GM21526 (cell line): ENCODE data around the gene HUNK.
"Not testable (repeated sequence)": the region's sequence is repeated elsewhere in the genome, so short reads cannot be mapped to it uniquely, and the experiment has no call there.

ENCODE experiments used
- ATAC-seq: cut with Tn5 transposase; IDR thresholded peaks from one replicate; pipeline ENCODE4 v1.9.1; 2021; ENCODE audit warnings: moderate library complexity; ENCODE audit not compliant: unreplicated experiment, low FRiP score

HUNK gene

GRCh38 chr21:31872452-31873274 is at the start of gene HUNK:
TSS of gene HUNK (plus strand) at chr21:31873020. CDS start at chr21:31873675, 655 bp downstream.
- no peak for ATAC-seq

GRCh38 chr21:31829736-31830472 is 42.9 kb upstream of the HUNK start:
- ATAC-seq = no peak

DNA sequence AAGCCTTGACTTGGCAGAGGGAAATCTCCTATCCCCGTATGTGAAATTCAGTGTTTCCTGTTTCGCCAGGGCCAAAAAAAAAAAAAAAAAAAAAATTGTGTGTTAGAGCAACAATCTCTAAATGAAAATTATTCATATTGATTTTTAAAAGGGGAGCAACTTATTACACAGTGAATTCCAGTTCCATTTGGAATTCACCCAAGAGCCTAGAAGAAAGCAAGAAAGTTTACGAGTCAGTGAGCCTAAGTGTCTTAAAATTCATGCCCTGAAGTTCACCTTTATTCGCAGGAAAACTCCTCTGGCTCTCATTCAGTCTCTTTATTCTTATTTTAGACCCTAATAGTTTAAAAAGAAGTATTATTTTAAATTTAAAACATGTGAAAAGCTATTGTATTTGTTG is 42.1 kb upstream of the HUNK start:
- no peak for ATAC-seq

GRCh38 chr21:31837041-31837440 is 35.8 kb upstream of the HUNK start:
- no peak for ATAC-seq

GRCh38 chr21:31837618-31838390 is 35.0 kb upstream of the HUNK start:
- ATAC-seq = no peak

DNA sequence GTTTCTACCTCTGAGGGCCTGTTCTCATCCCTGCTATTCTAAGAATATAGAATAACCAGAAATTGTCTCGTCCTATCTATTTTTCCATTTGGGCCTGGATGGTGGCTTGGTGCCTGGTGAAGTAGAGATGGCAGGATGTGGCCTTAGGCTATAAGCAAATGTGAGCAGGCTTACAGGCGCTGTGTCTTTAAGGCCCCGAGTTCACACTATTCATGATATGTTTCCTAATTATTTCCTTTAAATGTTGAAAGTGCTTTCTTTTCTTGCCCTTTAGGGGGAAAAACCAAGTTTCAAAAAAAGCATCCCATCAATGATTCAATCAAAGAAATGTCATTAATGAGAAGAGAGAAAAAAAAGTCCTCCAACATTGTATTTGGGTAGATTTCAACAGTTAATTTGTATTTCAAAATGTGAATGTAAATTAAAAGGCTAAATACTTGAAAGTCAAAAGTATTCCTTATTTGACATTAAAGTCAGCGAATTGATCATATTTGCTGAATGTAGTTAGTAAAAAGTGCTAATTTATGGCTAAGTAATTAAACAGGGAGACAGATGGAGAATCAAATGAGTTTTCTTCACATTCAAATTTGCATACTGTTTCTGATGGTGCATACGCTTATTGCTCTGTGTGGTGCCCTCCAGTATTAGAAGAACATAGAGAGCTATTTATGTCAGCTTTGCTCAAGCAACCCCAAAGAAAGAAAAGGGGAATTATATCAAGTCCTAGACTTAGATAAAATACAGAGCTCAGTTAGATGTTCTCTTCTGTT is 34.0 kb upstream of the HUNK start:
- no peak for ATAC-seq

- ATAC-seq = no peak
These were observed 28.6 kb upstream of the HUNK start for GRCh38 chr21:31844206-31844605.

DNA sequence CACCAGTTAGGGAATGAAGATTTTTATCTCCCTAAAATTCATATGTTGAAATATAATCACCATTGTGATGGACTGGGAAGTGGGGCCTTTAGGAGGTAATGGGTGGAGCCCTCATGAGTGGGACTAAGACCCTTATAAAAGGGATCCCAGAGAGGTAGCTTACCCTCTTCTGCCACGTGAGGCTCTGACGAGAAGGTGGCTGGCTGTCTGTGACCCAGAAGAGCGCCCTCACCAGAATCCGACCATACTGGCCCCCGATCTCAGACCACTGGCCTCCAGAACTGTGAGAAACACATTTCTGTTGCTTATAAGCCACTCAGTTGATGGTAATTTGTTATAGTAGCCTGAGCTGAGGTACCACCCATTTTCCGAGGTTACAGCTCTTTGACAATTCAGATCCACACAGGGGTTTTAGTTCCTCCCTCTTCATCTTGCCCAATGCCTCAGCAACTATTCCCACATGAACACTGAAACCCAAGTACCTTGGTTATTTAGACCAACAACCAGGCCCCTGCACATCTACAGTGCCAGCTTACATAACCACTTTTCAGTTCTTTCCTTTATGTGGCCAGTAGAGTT is 27.6 kb upstream of the HUNK start:
- no peak for ATAC-seq

- ATAC-seq = no peak
These were observed 26.1 kb upstream of the HUNK start for GRCh38 chr21:31846690-31847089.

GRCh38 chr21:31847761-31848160 is 25.1 kb upstream of the HUNK start:
- no peak for ATAC-seq

GRCh38 chr21:31848326-31848985 is 24.4 kb upstream of the HUNK start:
- no peak for ATAC-seq

GRCh38 chr21:31850886-31851285 is 21.9 kb upstream of the HUNK start:
- no peak for ATAC-seq

DNA sequence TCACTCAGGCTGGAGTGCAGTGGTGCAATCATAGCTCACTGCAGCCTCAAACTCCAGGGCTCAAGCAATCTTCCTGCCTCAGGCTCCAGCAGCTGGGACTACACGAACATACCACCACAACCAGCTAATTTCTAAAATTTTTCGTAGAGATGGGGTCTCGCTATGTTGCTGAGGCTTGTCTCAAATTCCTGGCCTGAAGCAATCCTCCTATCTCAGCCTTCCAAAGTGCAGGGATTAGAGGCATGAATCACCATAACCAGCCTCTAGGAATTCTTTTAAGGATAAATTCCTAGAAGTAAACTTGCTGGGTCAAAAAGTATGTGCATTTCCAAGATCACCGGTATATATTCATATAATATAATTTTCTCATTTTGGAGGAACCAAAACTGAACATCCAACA is 17.6 kb upstream of the HUNK start:
- ATAC-seq = no peak

DNA sequence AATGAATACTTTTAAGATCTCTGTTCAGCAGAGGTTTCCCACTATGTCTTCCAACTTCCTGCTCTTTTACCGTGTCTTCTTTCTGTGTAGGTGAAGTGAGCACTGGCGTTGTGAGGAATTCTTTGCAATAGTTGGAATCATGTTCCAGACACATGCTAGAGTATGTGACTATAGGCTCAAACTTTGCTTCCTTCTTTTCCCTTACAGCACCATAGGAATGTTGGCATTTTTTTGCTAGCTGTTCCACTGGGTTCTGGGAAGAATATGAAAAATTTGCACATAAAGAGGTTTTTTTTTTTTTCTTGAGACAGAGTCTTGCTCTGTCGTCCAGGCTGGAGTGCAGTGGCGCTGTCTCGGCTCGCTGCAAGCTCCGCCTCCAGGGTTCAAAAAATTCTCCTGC is 15.7 kb upstream of the HUNK start:
- ATAC-seq = no peak

- not testable (repeated sequence) for ATAC-seq
These were observed 15.2 kb upstream of the HUNK start for GRCh38 chr21:31857631-31858030.

GRCh38 chr21:31860851-31861250 is 12.0 kb upstream of the HUNK start:
- ATAC-seq = no peak

GRCh38 chr21:31862078-31862477 is 10.7 kb upstream of the HUNK start:
- no peak for ATAC-seq

DNA sequence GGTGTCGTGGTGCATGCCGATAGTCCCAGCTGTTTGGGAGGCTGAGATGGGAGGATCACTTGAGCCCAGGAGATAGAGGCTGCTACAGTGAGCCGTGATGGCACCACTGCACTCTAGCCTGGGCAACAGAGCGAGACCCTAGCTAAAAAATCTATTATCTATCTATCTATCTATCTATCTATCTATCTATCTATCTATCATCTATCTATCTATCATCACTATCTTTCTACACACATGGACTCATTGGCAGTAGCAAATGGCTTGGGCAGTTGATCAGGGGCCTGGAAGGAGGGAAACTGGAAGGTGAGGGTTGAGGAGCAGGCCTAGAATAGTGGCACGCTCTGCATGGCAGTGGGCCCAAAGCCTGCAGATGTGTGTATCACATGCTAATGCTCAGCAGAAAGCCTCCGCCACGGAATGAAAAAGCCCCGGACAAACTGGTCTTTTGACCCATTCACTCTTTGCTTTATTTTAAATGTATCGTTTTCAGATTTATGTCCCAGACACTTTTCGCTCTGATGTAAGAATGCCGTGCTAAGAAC is 7.3 kb upstream of the HUNK start:
- no peak for ATAC-seq

- ATAC-seq = no peak
These were observed 6.7 kb upstream of the HUNK start for GRCh38 chr21:31866077-31866511.
